K562 (cell line): Measurements from ENCODE around the gene ANKEF1. TPM values are rescaled to one million over a fixed set of nuclear protein-coding genes. Genes with fewer than 3 reads are reported as not detected.

Experiments used
- ATAC-seq: fragments of 200-7000 bp; cut with Tn5 transposase; 3 replicates; pipeline ENCODE4 v1.9.1; 2020; ENCODE audit warnings: moderate library complexity
- BruUV-seq: library from RNA; stranded (reverse); fragments of 400-500 nt; replicated peaks from 2 replicates; lab custom pipeline; 2021; lab: Mats Ljungman, UMichigan
- CTCF ChIA-PET: fragments of 300-600 bp; formaldehyde crosslinking; extraction: SDS; loops from one replicate; lab custom pipeline; 2021; ENCODE audit warnings: low intra/inter-chr PET ratio; lab: Yijun Ruan, JAX
- POLR2A ChIA-PET: fragments of 300-600, 350-650 bp; sonication (Branson Sonifier 250); formaldehyde crosslinking; extraction: SDS; loops from one replicate; lab custom pipeline; 2021; ENCODE audit warnings: antibody characterized with exemption, inconsistent platforms; lab: Yijun Ruan, JAX
- DNase-seq, 4 experiments: peaks; one replicate each; pipeline versions ENCODE4 v3.0.0 to v3.0.0-alpha.2; 2011 to 2018; ENCODE audit warnings: low spot score in 3 of 4, mixed read lengths in 3 of 4; ENCODE audit errors: extremely low read depth in 1 of 4
- FAIRE-seq: peaks from 2 replicates; lab custom pipeline; 2011; peaks lifted over from hg19 to GRCh38; lab: Jason Lieb, UNC
- H2AFZ ChIP-seq: 2 replicates; pipeline ENCODE4 v1.6.0; 2011; ENCODE audit warnings: low read depth, low read length, control low read depth, inconsistent platforms
- H3K27ac ChIP-seq: fragments of 200-600 bp; 3 replicates; pipeline ENCODE4 v1.8.0; 2011; ENCODE audit warnings: low read depth, mild to moderate bottlenecking, control low read depth, inconsistent platforms, low read length, moderate library complexity, mixed read lengths; ENCODE audit errors: extremely low read depth
- H3K27me3 ChIP-seq, 2 experiments: fragments of 300-600 bp in 1 of 2; 2 replicates in 1 of 2; 3 replicates in 1 of 2; pipeline versions ENCODE4 v1.6.0 to v1.8.0; 2011; ENCODE audit warnings: inconsistent platforms in 2 of 2, low read length in 2 of 2, mild to moderate bottlenecking in 1 of 2, mixed read lengths in 1 of 2, moderate library complexity in 1 of 2; ENCODE audit not compliant: control insufficient read depth in 2 of 2, insufficient read depth in 2 of 2
- H3K36me3 ChIP-seq: fragments of 300-600 bp; 3 replicates; pipeline ENCODE4 v1.8.0; 2011; ENCODE audit warnings: mild to moderate bottlenecking, low read length, inconsistent platforms; ENCODE audit not compliant: control insufficient read depth, insufficient read depth
- H3K4me1 ChIP-seq, 2 experiments: fragments of 200-600 bp in 1 of 2; replicated peaks in 1 of 2; 2 replicates in 1 of 2; 3 replicates in 1 of 2; pipeline versions ENCODE4 v1.5.1 to v1.8.0; 2011; ENCODE audit warnings: inconsistent platforms in 2 of 2, low read length in 2 of 2, mild to moderate bottlenecking in 1 of 2, mixed read lengths in 1 of 2, moderate library complexity in 1 of 2; ENCODE audit not compliant: control insufficient read depth in 2 of 2, insufficient read depth in 2 of 2
- H3K4me2 ChIP-seq: 2 replicates; pipeline ENCODE4 v1.6.1; 2011; ENCODE audit warnings: low read length, control low read depth, inconsistent platforms, mixed read lengths; ENCODE audit not compliant: insufficient read depth
- H3K4me3 ChIP-seq: fragments of 200-600 bp; sonication (generic), shearing (Covaris generic); 2 replicates; pipeline ENCODE4 v1.5.1; 2016; ENCODE audit warnings: control low read depth, inconsistent platforms
- H3K79me2 ChIP-seq: fragments of 200-600 bp; 3 replicates; pipeline ENCODE4 v1.8.0; 2011; ENCODE audit warnings: low read length, inconsistent platforms; ENCODE audit not compliant: control insufficient read depth, insufficient read depth
- H3K9ac ChIP-seq, 2 experiments: 2 replicates each; pipeline versions ENCODE4 v1.6.0 to v1.6.1; 2011; ENCODE audit warnings: low read depth in 2 of 2, low read length in 2 of 2, control low read depth in 1 of 2, inconsistent platforms in 1 of 2, mild to moderate bottlenecking in 1 of 2, mixed read lengths in 1 of 2; ENCODE audit not compliant: insufficient read depth in 1 of 2
- H3K9me1 ChIP-seq: one replicate; pipeline ENCODE4 v1.6.0; 2011; ENCODE audit warnings: inconsistent platforms, mild to moderate bottlenecking, low read length, moderate library complexity; ENCODE audit not compliant: control insufficient read depth, insufficient read depth
- H3K9me3 ChIP-seq: replicated peaks from 2 replicates; pipeline ENCODE4 v1.5.1; 2011; ENCODE audit warnings: low read depth, low read length, inconsistent platforms; ENCODE audit not compliant: control insufficient read depth, insufficient read depth
- H4K20me1 ChIP-seq: replicated peaks from 2 replicates; pipeline ENCODE4 v1.6.1; 2011; ENCODE audit warnings: low read length, inconsistent platforms, mixed read lengths; ENCODE audit not compliant: control insufficient read depth, insufficient read depth
- BRD4 ChIP-seq: fragments of 200-600 bp; sonication (generic); IDR thresholded peaks from 2 replicates; pipeline ENCODE4 v1.6.1; 2017; ENCODE audit warnings: inconsistent platforms
- CBFB ChIP-seq: sonication (generic); formaldehyde crosslinking; IDR thresholded peaks from 2 replicates; pipeline ENCODE4 v1.4.0; 2020; ENCODE audit warnings: mild to moderate bottlenecking, missing genetic modification reagents
- FIP1L1 ChIP-seq: fragments of 200-400 bp; formaldehyde crosslinking; IDR thresholded peaks from 2 replicates; pipeline ENCODE4 v1.6.1; 2018; ENCODE audit warnings: mild to moderate bottlenecking, low read depth, low read length; ENCODE audit not compliant: poor library complexity, severe bottlenecking
- NCOA1 ChIP-seq: fragments of 450-650 bp; IDR thresholded peaks from 2 replicates; pipeline ENCODE4 v1.6.1; 2016; ENCODE audit warnings: low read depth
- NCOA4 ChIP-seq: fragments of 450-650 bp; IDR thresholded peaks from 2 replicates; pipeline ENCODE4 v1.6.1; 2018; ENCODE audit warnings: mild to moderate bottlenecking; ENCODE audit not compliant: partially characterized antibody
- NFATC3 ChIP-seq: fragments of 450-650 bp; IDR thresholded peaks from 2 replicates; pipeline ENCODE4 v1.6.1; 2017; ENCODE audit warnings: mild to moderate bottlenecking
- PHF8 ChIP-seq: fragments of 200-600 bp; sonication (generic); IDR thresholded peaks from 2 replicates; pipeline ENCODE4 v1.6.1; 2012; ENCODE audit warnings: mixed run types, mild to moderate bottlenecking, inconsistent platforms, low read length, moderate library complexity, borderline replicate concordance
- TBP ChIP-seq: optimal IDR thresholded peaks from 2 replicates; pipeline ENCODE3; 2011; ENCODE audit warnings: low read depth, low read length, improper control_type of control experiment
- ZNF589 ChIP-seq: fragments of 200-800 bp; sonication (Bioruptor generic); IDR thresholded peaks from 2 replicates; pipeline ENCODE4 v1.6.1; 2016; ENCODE audit warnings: low read depth, missing genetic modification characterization, missing compliant biosample characterization
- WGBS: fragments of 100-300 bp; shearing (Covaris generic); methylation state at CpG from one replicate; pipeline ENCODE4 v1.1.6; 2016; ENCODE audit warnings: low coverage, mixed read lengths; ENCODE audit not compliant: insufficient coverage; ENCODE audit errors: missing lambda C conversion rate; 5-methylcytosine and 5-hydroxymethylcytosine counted together
- in situ Hi-C: fragments of 300-500 bp; cut with MboI; formaldehyde crosslinking; loops from 4 replicates; pipeline ENCODE4 v1.15.0; 2018; ENCODE audit warnings: inconsistent platforms, mixed read lengths
- intact Hi-C: fragments of 100-400 bp; cut with micrococcal nuclease; formaldehyde crosslinking; loops from 2 replicates; pipeline ENCODE4 v1.14.2; 2022
- polyA plus RNA-seq, 8 experiments: library from polyadenylated mRNA; depleted of rRNA in 4 of 8; stranded (reverse) in 5 of 8; unstranded in 3 of 8; fragments of >200 nt; fragmentation: Nextera tagmentation in 2 of 8; fragmentation: Illumina TruSeq in 1 of 8; extraction: Ambion mirVana in 2 of 8; extraction: Trizol in 1 of 8; gene quantifications; 2 replicates each; pipeline versions ENCODE4 v1.2.1 to v1.2.3, GENCODE V29; 2011 to 2014; ENCODE audit warnings: inconsistent platforms in 1 of 8, missing spikeins in 1 of 8
- total RNA-seq, 7 experiments: library from RNA; depleted of rRNA in 6 of 7; stranded (reverse); fragments of >200 nt in 6 of 7; fragmentation: Illumina TruSeq in 2 of 7; extraction: Trizol in 2 of 7; gene quantifications; 2 replicates each; pipeline versions ENCODE4 v1.2.1 to v1.2.3, GENCODE V29; 2011 to 2021; ENCODE audit warnings: low replicate concordance in 1 of 7
- TF ChIP-seq, protein P1 (sequence below): IDR thresholded peaks from 2 replicates; pipeline ENCODE4 v1.6.1; 2014; ENCODE audit warnings: antibody characterized with exemption
- TF ChIP-seq, protein P2 (sequence below): fragments of 250-450 bp; sonication (Bioruptor Pico); IDR thresholded peaks from 2 replicates; pipeline ENCODE4 v1.4.0; 2020; ENCODE audit warnings: mild to moderate bottlenecking

Gene ANKEF1
- total and polyA plus RNA-seq, 9 of the 15 experiments (the other 6 are each of a cell fraction or from before 2014, with no cell fraction given): 0.35 to 2.1 (median 1.7) TPM

DNA sequence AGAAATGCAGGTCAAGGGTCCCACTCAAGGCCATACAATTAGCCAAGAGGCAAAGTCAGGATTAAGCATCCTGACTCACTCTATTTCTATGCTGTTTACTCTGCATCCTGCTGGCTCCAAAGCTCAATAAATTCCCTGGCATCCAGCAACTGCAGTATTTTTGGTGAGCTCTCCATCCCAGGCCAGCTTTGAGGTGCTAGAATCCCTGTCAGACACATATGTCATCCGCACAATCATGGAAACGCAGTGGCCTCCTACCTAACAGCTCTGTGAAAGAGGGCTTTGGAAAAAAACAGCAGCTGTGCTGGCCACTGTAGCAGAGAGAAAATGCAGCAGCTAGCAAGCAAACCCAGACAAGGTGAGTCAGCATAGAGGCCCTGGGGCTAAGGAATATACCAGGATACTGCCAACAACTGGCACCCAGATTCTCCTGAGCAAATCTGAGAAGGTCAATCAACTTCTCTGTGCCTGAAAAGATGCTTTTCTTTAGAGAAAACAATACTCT lies 58.4 kb downstream of the ANKEF1 start:
- ChIA-PET POLR2A (interaction anchor here (0.6 kb wide), 1 partner anchor 54 kb away, joined by 3 read pairs; no protein-coding TSS in a partner anchor), CTCF (no interaction called here)
- Histone ChIP-seq H3K4me3 (no peak overlapping the region), H3K9me3 (no peaks in the 10 kb centered on the region), H3K4me2 (no peak overlapping the region), H3K9ac (no peak overlapping the region), H2AFZ (no peak overlapping the region), H3K9me1 (no peaks in the 10 kb centered on the region), H3K27ac (no peak overlapping the region), H3K27me3 (no peaks in the 10 kb centered on the region), H3K79me2 (no peaks in the 10 kb centered on the region), H3K36me3 (no peaks in the 10 kb centered on the region), H4K20me1 (no peaks in the 10 kb centered on the region), H3K4me1 (no peaks in the 10 kb centered on the region)
- WGBS: 0% methylated on average over 2 of the region's 2 CpGs
- no TSS peak for BruUV-seq
- in situ Hi-C loops: no loop called here
- no peak for DNase-seq
- FAIRE-seq: no peak
- intact Hi-C loops: loop anchor here (5.0 kb wide), 1 partner anchor 476 kb away; no protein-coding TSS in a partner anchor
- TF ChIP-seq ZNF589: no peak
- no peak for TF ChIP-seq NFATC3
- ATAC-seq: no peak

DNA sequence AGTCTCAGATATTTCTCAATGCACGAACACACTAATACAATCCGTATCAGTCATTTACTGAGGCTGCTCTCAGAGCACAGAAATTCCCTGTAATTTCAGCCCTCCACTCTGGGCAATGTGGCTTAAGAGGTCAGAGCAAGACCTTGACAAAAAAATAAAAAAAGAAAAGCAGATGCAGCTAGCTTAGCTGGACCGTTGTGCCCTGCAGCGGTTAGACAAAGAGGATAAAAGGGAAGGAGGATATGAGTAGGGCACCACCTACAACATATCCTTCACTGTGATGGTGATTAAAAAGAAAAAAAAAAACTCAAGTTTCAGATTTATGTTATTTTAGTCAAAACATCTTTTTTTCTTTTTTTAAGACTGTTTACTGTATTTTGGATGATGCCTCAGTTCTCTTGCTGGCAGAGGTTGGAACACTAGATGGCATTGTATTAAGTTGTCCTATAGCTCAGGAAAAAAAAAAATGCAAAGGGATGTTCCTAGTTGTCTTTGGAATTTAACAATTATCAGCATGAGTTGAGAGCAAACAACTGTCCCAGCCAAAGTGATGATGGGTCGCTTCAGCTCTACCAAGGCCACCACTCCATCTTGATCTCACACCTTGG lies 59.9 kb downstream of the ANKEF1 start:
- no peaks in the 10 kb centered on the region for H3K79me2 ChIP-seq
- ChIA-PET CTCF (no interaction called here), POLR2A (interaction anchor here (0.9 kb wide), 1 partner anchor 329 kb away, joined by 4 read pairs; no protein-coding TSS in a partner anchor)
- no peak overlapping the region for H3K27ac ChIP-seq
- no peak overlapping the region for H3K9ac ChIP-seq
- intact Hi-C loops: loop anchor here (5.0 kb wide), 1 partner anchor 477 kb away; no protein-coding TSS in a partner anchor
- no peaks in the 10 kb centered on the region for H3K27me3 ChIP-seq
- H3K4me1 ChIP-seq: no peaks in the 10 kb centered on the region
- in situ Hi-C loops: no loop called here
- FAIRE-seq: no peak
- DNase-seq: no peak
- no peaks in the 10 kb centered on the region for H3K9me1 ChIP-seq
- no peak overlapping the region for H2AFZ ChIP-seq
- ATAC-seq: no peak
- H3K4me3 ChIP-seq: no peak overlapping the region
- BruUV-seq: no TSS peak
- H4K20me1 ChIP-seq: no peaks in the 10 kb centered on the region
- no peak overlapping the region for H3K4me2 ChIP-seq
- no peaks in the 10 kb centered on the region for H3K9me3 ChIP-seq
- no peaks in the 10 kb centered on the region for H3K36me3 ChIP-seq
- 0% methylated on average over 5 of the region's 5 CpGs for WGBS
- TF ChIP-seq NCOA1 (no peak), NCOA4 (no peak), BRD4 (no peak), CBFB (CRISPR knock-in tag) (no peak), FIP1L1 (no peak), TBP (no peak), PHF8 (no peak)
- TF ChIP-seq, protein P1, sequence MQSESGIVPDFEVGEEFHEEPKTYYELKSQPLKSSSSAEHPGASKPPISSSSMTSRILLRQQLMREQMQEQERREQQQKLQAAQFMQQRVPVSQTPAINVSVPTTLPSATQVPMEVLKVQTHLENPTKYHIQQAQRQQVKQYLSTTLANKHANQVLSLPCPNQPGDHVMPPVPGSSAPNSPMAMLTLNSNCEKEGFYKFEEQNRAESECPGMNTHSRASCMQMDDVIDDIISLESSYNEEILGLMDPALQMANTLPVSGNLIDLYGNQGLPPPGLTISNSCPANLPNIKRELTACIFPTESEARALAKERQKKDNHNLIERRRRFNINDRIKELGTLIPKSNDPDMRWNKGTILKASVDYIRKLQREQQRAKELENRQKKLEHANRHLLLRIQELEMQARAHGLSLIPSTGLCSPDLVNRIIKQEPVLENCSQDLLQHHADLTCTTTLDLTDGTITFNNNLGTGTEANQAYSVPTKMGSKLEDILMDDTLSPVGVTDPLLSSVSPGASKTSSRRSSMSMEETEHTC: no peak
- TF ChIP-seq, protein P2, sequence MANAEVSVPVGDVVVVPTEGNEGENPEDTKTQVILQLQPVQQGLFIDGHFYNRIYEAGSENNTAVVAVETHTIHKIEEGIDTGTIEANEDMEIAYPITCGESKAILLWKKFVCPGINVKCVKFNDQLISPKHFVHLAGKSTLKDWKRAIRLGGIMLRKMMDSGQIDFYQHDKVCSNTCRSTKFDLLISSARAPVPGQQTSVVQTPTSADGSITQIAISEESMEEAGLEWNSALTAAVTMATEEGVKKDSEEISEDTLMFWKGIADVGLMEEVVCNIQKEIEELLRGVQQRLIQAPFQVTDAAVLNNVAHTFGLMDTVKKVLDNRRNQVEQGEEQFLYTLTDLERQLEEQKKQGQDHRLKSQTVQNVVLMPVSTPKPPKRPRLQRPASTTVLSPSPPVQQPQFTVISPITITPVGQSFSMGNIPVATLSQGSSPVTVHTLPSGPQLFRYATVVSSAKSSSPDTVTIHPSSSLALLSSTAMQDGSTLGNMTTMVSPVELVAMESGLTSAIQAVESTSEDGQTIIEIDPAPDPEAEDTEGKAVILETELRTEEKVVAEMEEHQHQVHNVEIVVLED (CRISPR knock-in tag): no peak
